Measurements from ENCODE around the gene CST7.

Gene CST7

DNA sequence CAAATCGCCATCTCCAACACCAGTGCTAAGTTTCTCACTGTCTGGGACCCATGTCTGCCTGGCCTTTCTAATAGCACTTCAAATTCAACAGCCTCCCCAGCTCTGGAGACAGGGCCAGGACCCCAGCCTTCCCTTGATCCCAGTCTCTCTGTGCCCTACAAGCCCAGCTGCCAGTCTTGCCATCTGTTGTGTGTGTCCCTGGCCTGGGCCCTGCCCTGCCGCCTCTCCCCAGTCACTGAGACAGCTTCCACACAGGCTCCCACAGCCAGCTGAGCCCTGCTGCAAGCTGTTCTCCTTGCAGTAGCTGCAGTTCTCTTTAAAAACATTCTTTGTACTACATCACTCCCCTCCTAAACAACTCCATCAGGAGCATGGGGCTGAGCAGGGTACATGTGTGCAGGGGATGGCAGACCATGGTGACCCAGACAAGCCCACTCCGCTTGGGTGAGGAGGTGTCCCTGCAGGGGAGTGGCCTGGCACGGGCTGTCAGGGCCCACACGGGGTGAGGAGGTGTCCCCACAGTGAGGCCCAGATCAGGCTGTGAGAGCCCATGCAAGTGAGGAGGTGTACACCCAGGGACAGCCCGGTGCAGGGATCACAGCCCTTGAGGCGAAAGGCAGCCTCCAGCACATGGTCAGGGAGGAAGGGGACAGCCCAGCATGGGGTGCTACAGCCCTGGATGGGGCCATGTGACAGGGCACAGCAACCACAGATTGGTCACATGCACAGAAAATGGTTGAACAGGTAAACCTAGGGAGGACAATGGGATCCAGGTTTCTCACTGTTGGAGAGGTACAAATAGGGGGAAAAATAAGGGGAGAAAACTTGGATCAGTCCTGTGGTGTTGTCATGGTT is 16.2 kb downstream of the CST7 start:
- no peak for DNase-seq

- no peak for DNase-seq
These were observed 17.4 kb downstream of the CST7 start for GRCh38 chr20:24966317-24967012.

DNA sequence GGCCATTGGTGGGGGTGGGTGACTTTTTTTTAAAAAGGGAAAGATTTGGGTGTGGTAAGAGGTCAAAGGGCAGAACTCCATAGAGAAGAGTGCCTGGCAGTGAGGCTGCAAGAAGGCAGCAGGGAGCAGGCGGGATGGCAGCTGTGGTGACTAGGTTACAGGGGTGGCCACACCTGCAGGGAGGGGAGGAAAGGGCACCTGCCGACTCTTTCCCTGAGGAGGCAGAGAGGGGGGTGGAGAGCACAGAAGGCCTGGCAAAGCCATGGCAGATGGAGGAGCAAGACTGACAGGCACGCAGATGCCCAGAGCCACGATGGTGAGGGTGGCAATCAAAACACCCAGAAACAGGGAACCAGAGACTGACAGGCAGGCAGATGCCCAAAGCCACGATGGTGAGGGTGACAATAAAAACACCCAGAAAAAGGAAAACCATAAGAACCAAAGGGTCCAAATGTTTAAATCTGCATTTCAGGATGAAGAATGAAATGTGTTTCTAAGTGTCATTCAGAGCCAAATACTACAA is 19.3 kb downstream of the CST7 start:
- no peak for DNase-seq

DNA sequence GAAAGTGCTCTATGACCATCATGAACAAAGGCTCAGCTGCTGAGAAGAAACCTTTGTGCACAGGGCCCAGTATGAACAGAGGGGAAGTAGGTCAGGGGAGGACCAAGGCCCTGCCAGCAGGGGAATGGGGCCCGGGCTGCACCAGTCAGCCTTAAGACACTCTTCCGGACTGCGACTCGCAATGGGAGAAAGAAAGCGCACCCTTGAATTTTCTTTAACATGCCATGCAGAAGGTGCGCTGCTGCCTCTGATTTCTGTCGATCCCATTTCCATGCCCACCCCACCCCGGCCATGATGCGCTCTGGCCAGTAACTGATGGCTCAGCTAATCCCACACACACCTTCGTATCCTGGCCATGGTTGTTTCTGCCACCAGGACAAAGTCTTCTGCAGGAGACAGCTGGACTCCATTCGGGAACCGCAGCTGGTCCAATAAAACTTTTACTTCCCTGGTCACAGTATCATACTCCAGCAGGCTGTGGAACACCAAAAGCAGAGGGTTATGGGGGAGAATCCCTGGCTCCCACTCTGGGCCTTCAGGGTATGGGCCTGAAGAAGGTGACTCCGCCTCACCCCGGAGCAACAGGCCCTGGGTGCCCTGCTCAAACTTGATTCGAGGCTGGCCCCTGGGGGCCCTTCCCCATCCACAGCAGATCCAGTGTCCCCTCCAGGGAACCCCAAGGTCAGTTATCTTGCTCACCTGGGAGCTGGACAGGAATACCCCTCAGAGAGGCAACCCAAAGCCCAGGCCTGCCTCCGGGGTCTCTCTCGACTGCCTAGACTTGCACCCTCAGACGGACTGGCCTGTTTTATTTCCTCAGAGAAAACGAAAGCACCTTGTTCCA is 20.3 kb downstream of the CST7 start:
- DNase-seq: no peak

GRCh38 chr20:24970030-24970553 is 21.0 kb downstream of the CST7 start:
- no peak for DNase-seq

GRCh38 chr20:24970754-24971153 is 21.7 kb downstream of the CST7 start:
- no peak for DNase-seq

DNA sequence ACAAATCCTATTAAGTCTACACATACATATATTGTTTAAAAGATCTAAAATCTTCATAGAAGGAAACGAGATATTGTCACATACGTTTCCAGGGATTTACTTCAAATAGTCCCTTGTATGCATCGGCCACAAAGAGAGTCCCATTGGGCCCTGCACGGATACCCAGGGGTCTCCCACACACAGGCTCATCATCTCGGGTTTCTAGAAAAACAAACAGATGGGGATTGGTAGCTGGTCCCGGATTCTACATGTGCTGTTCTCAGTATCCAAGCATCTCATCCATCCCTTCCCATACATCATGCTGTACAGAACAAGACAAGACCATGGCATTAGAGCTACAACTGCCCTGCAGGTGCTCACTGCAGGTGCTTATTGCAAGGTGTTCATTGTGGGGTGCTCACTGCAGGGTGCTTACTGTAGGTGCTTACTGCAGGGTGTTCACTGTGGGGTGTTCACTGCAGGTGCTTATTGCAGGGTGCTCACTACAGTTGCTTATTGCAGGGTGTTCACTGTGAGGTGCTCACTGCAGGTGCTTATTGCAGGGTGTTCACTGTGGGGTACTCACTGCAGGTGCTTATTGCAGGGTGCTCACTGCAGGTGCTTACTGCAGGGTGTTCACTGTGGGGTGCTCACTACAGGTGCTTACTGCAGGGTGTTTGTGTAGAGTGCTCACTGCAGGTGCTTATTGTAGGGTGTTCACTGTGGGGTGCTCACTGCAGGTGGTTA is 22.5 kb downstream of the CST7 start:
- DNase-seq: no peak

GRCh38 chr20:24972341-24972740 is 23.3 kb downstream of the CST7 start:
- no peak for DNase-seq

- no peak for DNase-seq
These were observed 28.3 kb downstream of the CST7 start for GRCh38 chr20:24977336-24977735.

- DNase-seq: no peak
These were observed 28.7 kb downstream of the CST7 start for GRCh38 chr20:24977797-24978196.

DNA sequence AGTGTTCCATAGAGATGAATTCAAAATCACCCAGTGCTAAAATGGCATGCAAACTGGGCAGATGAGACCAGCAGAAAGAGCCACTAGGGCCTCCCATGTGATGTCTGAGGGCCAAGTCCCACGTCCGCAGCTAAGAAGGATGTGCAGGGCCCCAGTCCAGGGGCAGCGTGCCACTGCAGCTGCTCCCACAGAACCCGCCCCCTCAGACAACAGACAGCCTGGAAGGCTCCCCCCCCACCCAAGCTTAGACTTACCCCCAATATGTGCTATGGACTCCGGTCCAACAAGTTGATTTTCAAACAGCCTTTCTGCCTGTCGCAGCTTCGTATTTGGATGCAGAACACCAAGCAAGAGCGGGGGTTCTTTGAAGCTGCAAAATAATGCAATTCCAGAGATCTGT is 29.4 kb downstream of the CST7 start:
- DNase-seq: no peak

DNA sequence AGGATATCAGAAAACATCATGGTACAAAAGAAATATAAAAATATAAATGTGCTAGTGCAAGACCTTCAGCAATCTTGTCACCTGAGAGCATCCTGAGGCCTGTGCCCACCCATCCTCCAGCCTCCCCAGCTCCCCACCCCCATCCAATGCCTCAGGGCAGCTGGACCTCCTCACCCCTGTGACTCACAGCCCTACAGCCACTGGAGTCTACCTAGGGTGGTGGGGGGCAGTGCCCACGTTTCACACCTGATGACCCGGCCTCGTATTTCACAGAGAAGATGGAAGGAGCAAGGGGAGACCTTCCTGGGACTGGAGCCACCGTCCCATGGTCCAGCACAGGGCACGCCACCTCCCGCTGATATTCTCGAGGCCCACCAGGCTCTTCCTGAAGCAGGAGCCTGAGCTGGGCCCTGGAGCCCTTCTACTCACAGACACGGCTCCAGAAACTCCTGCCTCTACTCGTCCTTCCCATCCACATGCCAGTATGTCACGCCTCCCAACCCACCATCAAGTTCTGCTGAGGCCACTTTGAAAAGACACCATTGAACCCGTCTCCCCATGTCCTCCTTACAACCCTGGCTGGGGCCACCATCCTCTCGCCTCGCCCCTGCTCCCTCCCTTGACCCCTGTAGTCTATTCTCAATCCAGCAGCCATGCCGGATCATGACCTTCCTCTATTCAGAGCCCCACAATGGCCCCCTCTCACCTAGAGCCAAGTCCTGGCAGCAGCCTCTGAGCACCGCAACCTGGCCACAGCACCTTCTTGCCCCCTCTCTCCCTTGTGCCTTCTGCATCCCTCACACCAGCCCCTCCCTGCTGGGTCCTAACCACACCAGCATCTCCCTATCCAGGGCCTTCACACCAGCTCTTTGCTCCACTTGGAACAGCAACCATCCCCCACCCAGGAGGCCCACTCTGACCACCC is 30.2 kb downstream of the CST7 start:
- no peak for DNase-seq

- no peak for DNase-seq
These were observed 31.4 kb downstream of the CST7 start for GRCh38 chr20:24980291-24981053.

GRCh38 chr20:24981282-24981681 is 32.2 kb downstream of the CST7 start:
- no peak for DNase-seq

DNA sequence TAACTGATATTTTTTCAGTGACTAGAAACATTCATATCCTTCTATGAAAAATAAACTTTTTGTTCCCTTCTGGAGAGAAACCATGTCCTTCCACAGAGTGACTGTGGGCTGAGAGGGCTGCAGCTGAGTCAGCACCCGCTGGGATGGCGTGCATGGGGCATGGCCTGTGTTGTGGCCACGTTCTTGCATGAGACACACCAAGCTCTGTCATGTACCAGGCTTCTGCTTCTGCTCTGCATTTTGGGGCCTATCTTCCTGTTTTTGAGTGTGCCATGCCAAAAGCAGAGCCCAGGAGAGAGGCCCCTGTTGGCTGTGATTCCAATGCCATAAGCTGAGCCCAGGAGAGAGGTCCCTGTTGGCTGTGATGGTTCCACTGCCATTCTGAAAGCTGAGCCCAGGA is 32.7 kb downstream of the CST7 start:
- DNase-seq: no peak

DNA sequence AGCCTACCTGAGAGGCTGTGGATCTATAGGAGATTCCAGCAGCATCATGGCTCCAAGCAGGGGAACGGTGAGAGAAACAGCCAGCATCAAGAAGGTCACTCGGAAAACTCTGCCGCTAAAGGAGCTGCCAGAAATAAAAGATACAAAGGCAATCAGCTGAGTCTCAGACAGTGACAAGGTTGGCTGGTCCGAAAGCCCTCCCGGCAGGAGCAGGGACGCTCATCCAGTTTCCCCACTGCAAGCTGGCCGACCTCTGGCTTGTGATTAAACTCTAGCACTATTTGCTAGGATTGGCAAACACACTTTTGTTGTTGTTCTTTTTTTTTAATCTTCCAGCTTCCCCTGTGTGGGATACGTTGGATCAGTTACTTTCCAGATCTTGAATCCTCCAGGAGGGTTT is 34.8 kb downstream of the CST7 start:
- DNase-seq: no peak

DNA sequence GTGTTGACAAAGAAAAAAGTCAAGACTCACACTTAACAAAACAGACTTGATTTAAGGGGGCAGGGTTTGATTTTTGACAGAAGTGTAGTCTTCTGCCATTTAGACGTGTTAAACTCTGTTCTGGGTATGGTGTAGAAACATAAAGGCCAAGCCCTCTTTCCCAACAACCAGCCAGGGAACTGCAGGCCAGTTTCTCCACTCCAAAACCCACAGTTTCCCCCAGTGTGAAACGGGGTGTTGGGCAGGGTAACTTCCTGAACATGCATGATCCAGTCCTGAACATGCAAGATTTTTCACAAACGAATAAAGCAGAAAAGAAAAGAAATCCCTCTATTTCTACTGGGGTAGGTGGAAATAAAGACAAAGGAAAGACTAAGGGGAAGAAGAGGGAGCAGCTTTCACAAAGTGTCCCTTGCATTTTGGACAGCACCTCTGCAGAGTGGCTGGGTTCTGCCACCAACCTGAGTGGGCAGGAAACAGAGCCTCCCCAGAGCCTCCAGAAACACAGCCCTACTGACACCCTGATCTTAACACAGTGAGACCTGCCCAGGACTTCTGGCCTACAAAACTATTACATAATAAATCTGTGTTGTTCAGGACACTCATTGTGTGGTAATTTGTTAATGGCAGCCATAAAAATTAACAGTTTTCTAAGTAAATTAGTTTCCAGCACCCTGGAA is 36.0 kb downstream of the CST7 start:
- DNase-seq: no peak

- no peak for DNase-seq
These were observed 36.7 kb downstream of the CST7 start for GRCh38 chr20:24985802-24986201.

GRCh38 chr20:24986436-24987015 is 37.5 kb downstream of the CST7 start:
- DNase-seq: no peak

Data from fibroblast of skin of right quadriceps (primary cell).